GM12891 (cell line): ENCODE data around the gene ANKMY1.

Experiments used
- POLR2A ChIP-seq: IDR thresholded peaks from 2 replicates; pipeline ENCODE4 v1.6.1; 2011; ENCODE audit warnings: low read depth, low read length, control low read depth
- POLR2AphosphoS5 ChIP-seq: IDR thresholded peaks from 2 replicates; pipeline ENCODE4 v1.6.1; 2011; ENCODE audit warnings: low read depth, low read length, control low read depth

DNA sequence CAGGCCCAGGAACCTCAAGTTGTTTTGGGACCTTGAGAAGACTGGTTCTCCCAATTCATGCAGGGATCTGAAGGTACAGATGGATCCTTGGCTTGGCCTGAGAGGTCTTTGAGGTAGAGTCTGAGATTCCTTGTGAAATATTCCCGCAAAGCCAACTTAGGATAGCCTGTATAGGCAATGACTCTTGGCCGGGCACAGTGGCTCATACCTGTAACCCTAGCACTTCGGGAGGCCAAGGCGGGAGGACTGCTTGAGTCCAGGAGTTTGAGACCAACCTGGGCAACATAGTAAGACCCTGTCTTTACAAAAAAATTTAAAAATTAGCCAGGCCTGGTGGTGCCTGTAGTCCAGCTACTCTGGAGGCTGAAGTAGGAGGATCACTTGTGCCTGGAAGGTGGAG lies 40.4 kb downstream of the ANKMY1 start:
- TF ChIP-seq POLR2A = no peak
- no peak for TF ChIP-seq POLR2AphosphoS5
